ENCODE results near the gene GRM4.

GRCh38 chr6:34151321-34152041 is 5.6 kb upstream of the GRM4 start:
- TF ChIP-seq CTCF (IDR thresholded peaks at IDR 0.05): no peak
- TF ChIP-seq POLR2A (IDR thresholded peaks at IDR 0.05): no peak

All from Peyer's patch (tissue), 4 donors.